GM06990 (cell line): ENCODE results near the gene CDC42SE2.
A peak's percentile ranks its signal among the peaks of the same experiment; 100 is the strongest.

ENCODE experiments used
- DNase-seq: peaks from one replicate; pipeline ENCODE4 v3.0.0-alpha.2; 2011; ENCODE audit not compliant: insufficient read length; ENCODE audit errors: extremely low read depth
- H3K27me3 ChIP-seq: replicated peaks from 2 replicates; pipeline ENCODE4 v1.6.0; 2011; ENCODE audit warnings: low read length; ENCODE audit not compliant: control insufficient read depth, insufficient read depth
- H3K36me3 ChIP-seq: 2 replicates; pipeline ENCODE4 v1.5.1; 2011; ENCODE audit warnings: low read length; ENCODE audit not compliant: control insufficient read depth, insufficient read depth
- H3K4me3 ChIP-seq: replicated peaks from 2 replicates; pipeline ENCODE4 v1.5.1; 2011; ENCODE audit warnings: low read depth, mild to moderate bottlenecking, control low read depth, low read length
- CTCF ChIP-seq: IDR thresholded peaks from 2 replicates; pipeline ENCODE4 v1.5.1; 2011; ENCODE audit warnings: low read length, control low read depth, mild to moderate bottlenecking, inconsistent platforms; ENCODE audit not compliant: insufficient read depth, poor library complexity, severe bottlenecking

CDC42SE2 gene

GRCh38 chr5:131263648-131264450, at the start of gene CDC42SE2:
Gene CDC42SE2, plus strand, starts transcription at chr5:131264053. Its CDS starts 95,441 bp downstream, at chr5:131359494.
- no peaks in the 10 kb centered on the region for H3K36me3 ChIP-seq
- no peaks in the 10 kb centered on the region for H3K27me3 ChIP-seq
- TF ChIP-seq CTCF, result no peak
- peak within 1 kb of the TSS; percentile 78 for H3K4me3 ChIP-seq
- DNase-seq, result peak; percentile 92

- H3K27me3 ChIP-seq, result no peaks in the 10 kb centered on the region
- TF ChIP-seq CTCF, result no peak
- no peak overlapping the region for H3K4me3 ChIP-seq
- DNase-seq, result no peak
- H3K36me3 ChIP-seq, result no peaks in the 10 kb centered on the region
These were observed 49.1 kb upstream of the CDC42SE2 start for GRCh38 chr5:131214609-131215227.

GRCh38 chr5:131217791-131218190, 46.1 kb upstream of the CDC42SE2 start:
- DNase-seq, result no peak
- Histone ChIP-seq H3K27me3 (no peaks in the 10 kb centered on the region), H3K36me3 (peaks cover 1% of the 10 kb centered on the region; the same call in 1 of the 2 replicates), H3K4me3 (no peak overlapping the region)
- no peak for TF ChIP-seq CTCF

GRCh38 chr5:131218392-131218791, 45.5 kb upstream of the CDC42SE2 start:
- peaks cover 1% of the 10 kb centered on the region; the same call in 1 of the 2 replicates for H3K36me3 ChIP-seq
- DNase-seq, result peak; percentile 44
- no peaks in the 10 kb centered on the region for H3K27me3 ChIP-seq
- no peak overlapping the region for H3K4me3 ChIP-seq
- TF ChIP-seq CTCF, result no peak

- H3K4me3 ChIP-seq, result no peak overlapping the region
- no peak for DNase-seq
- peaks cover 1% of the 10 kb centered on the region; the same call in 1 of the 2 replicates for H3K36me3 ChIP-seq
- TF ChIP-seq CTCF, result no peak
- H3K27me3 ChIP-seq, result no peaks in the 10 kb centered on the region
These were observed 43.3 kb upstream of the CDC42SE2 start for GRCh38 chr5:131220566-131220965.
